HG03060 (cell line): Measurements from ENCODE around the gene CSH1.
"Not testable (repeated sequence)": the region's sequence is repeated elsewhere in the genome, so short reads cannot be mapped to it uniquely, and the experiment has no call there.

Source experiments
- ATAC-seq: cut with Tn5 transposase; IDR thresholded peaks from one replicate; pipeline ENCODE4 v1.9.1; 2021; ENCODE audit warnings: low read depth, moderate number of reproducible peaks; ENCODE audit not compliant: unreplicated experiment

CSH1 gene

GRCh38 chr17:63907161-63907778, 10.9 kb upstream of the CSH1 start:
- not testable (repeated sequence) for ATAC-seq

- ATAC-seq, result not testable (repeated sequence)
These were observed 8.4 kb upstream of the CSH1 start for GRCh38 chr17:63904796-63905195.

GRCh38 chr17:63903787-63904201, 7.4 kb upstream of the CSH1 start:
- not testable (repeated sequence) for ATAC-seq

- ATAC-seq, result not testable (repeated sequence)
These were observed 5.6 kb upstream of the CSH1 start for GRCh38 chr17:63901971-63902370.

GRCh38 chr17:63898899-63899798, 2.8 kb upstream of the CSH1 start:
- not testable (repeated sequence) for ATAC-seq

GRCh38 chr17:63894821-63895220, 1.6 kb downstream of the CSH1 start:
- not testable (repeated sequence) for ATAC-seq

- ATAC-seq, result not testable (repeated sequence)
These were observed 2.4 kb downstream of the CSH1 start for GRCh38 chr17:63894021-63894420.

- not testable (repeated sequence) for ATAC-seq
These were observed 3.9 kb downstream of the CSH1 start for GRCh38 chr17:63892316-63893037.

- not testable (repeated sequence) for ATAC-seq
These were observed 7.1 kb downstream of the CSH1 start for GRCh38 chr17:63889026-63889848.

- not testable (repeated sequence) for ATAC-seq
These were observed 11.3 kb downstream of the CSH1 start for GRCh38 chr17:63885119-63885518.

- not testable (repeated sequence) for ATAC-seq
These were observed 13.7 kb downstream of the CSH1 start for GRCh38 chr17:63882626-63883126.

- ATAC-seq, result no peak
These were observed 14.3 kb downstream of the CSH1 start, which contains the start of gene GH2 for GRCh38 chr17:63881935-63882601. Gene GH2, minus strand, starts transcription at chr17:63881944. Its CDS starts 143 bp downstream, at chr17:63881801.

- ATAC-seq, result not testable (repeated sequence)
These were observed 15.0 kb downstream of the CSH1 start for GRCh38 chr17:63881337-63881736.

- no peak for ATAC-seq
These were observed 15.7 kb downstream of the CSH1 start for GRCh38 chr17:63880706-63881105.

GRCh38 chr17:63878413-63878812, 18.0 kb downstream of the CSH1 start:
- ATAC-seq, result not testable (repeated sequence)

- ATAC-seq, result not testable (repeated sequence)
These were observed 21.7 kb downstream of the CSH1 start for GRCh38 chr17:63874693-63875092.

GRCh38 chr17:63874061-63874626, 22.2 kb downstream of the CSH1 start:
- not testable (repeated sequence) for ATAC-seq

GRCh38 chr17:63873577-63873976, 22.8 kb downstream of the CSH1 start, which contains the start of gene CSH2:
Gene CSH2, minus strand, starts transcription at chr17:63873677. Its CDS starts 63 bp downstream, at chr17:63873614.
- ATAC-seq, result not testable (repeated sequence)
